Karpas-422 (cell line): Measurements from ENCODE around the gene MALRD1. TPM values are rescaled to one million over a fixed set of nuclear protein-coding genes. Genes with fewer than 3 reads are reported as not detected.

Source experiments
- DNase-seq: peaks from one replicate; pipeline ENCODE4 v3.0.0-alpha.2; 2015
- H2AFZ ChIP-seq: fragments of 200-600 bp; sonication (generic); 2 replicates; pipeline ENCODE4 v1.6.1; 2014; ENCODE audit warnings: antibody characterized with exemption, low read length, mixed read lengths
- H3K27ac ChIP-seq: fragments of 200-600 bp; sonication (generic); 2 replicates; pipeline ENCODE4 v1.5.1; 2014; ENCODE audit warnings: mild to moderate bottlenecking, low read length, moderate library complexity
- H3K27me3 ChIP-seq: fragments of 200-600 bp; sonication (generic); 2 replicates; pipeline ENCODE4 v1.6.1; 2014; ENCODE audit warnings: low read length, mixed read lengths
- H3K36me3 ChIP-seq: fragments of 200-600 bp; sonication (generic); 2 replicates; pipeline ENCODE4 v1.6.1; 2014; ENCODE audit warnings: low read length, mixed read lengths; ENCODE audit not compliant: insufficient read depth
- H3K4me1 ChIP-seq: fragments of 200-600 bp; sonication (generic); 2 replicates; pipeline ENCODE4 v1.6.1; 2014; ENCODE audit warnings: mild to moderate bottlenecking, low read length, mixed read lengths
- H3K4me2 ChIP-seq: fragments of 200-600 bp; sonication (generic); 2 replicates; pipeline ENCODE4 v1.6.1; 2014; ENCODE audit warnings: low read length, low read depth, mild to moderate bottlenecking; ENCODE audit not compliant: poor library complexity, severe bottlenecking
- H3K4me3 ChIP-seq: fragments of 200-600 bp; sonication (generic); 2 replicates; pipeline ENCODE4 v1.5.1; 2014; ENCODE audit warnings: mild to moderate bottlenecking, antibody characterized with exemption, low read length, mixed read lengths
- H3K79me2 ChIP-seq: fragments of 200-600 bp; sonication (generic); 2 replicates; pipeline ENCODE4 v1.6.1; 2014; ENCODE audit warnings: mild to moderate bottlenecking, low read length, mixed read lengths
- H3K9ac ChIP-seq: fragments of 200-600 bp; sonication (generic); 2 replicates; pipeline ENCODE4 v1.6.0; 2014; ENCODE audit warnings: low read length
- H3K9me2 ChIP-seq: fragments of 200-600 bp; sonication (generic), shearing (Covaris generic); replicated peaks from 2 replicates; pipeline ENCODE4 v1.6.0; 2014; ENCODE audit warnings: mild to moderate bottlenecking, low read length, moderate library complexity; ENCODE audit not compliant: insufficient read depth
- H3K9me3 ChIP-seq: fragments of 300-700, 200-600 bp; sonication (generic); 2 replicates; pipeline ENCODE4 v1.6.1; 2014; ENCODE audit warnings: low read length, mixed read lengths
- H4K20me1 ChIP-seq: fragments of 200-600 bp; sonication (generic); 2 replicates; pipeline ENCODE4 v1.6.1; 2014; ENCODE audit warnings: mild to moderate bottlenecking, antibody characterized with exemption, low read length, low read depth; ENCODE audit not compliant: insufficient read depth
- total RNA-seq: library from RNA; depleted of rRNA; stranded (reverse); fragments of >200 nt; shearing (Covaris generic); gene quantifications from 2 replicates; pipeline ENCODE4 v1.2.3, GENCODE V29; 2014; ENCODE audit warnings: low replicate concordance

Gene MALRD1
- total RNA-seq, 1 experiment from 2014 or later: not detected

GRCh38 chr10:19576576-19576975, 528.0 kb downstream of the MALRD1 start:
- no peak for DNase-seq
- peaks cover 4% of the 10 kb centered on the region for H3K9me3 ChIP-seq
- H3K4me1 ChIP-seq: no peaks in the 10 kb centered on the region
- H3K27me3 ChIP-seq: no peaks in the 10 kb centered on the region
- no peaks in the 10 kb centered on the region for H3K9me2 ChIP-seq
- no peaks in the 10 kb centered on the region for H3K36me3 ChIP-seq
- no peaks in the 10 kb centered on the region for H4K20me1 ChIP-seq
- no peaks in the 10 kb centered on the region for H3K79me2 ChIP-seq
- H3K27ac ChIP-seq: no peak overlapping the region
- H2AFZ ChIP-seq: no peak overlapping the region
- no peak overlapping the region for H3K4me2 ChIP-seq
- no peak overlapping the region for H3K4me3 ChIP-seq
- H3K9ac ChIP-seq: no peak overlapping the region

- DNase-seq: no peak
- Histone ChIP-seq H2AFZ (no peak overlapping the region), H3K9me2 (no peaks in the 10 kb centered on the region), H4K20me1 (no peaks in the 10 kb centered on the region), H3K9ac (no peak overlapping the region), H3K4me3 (no peak overlapping the region), H3K27me3 (no peaks in the 10 kb centered on the region), H3K9me3 (peaks cover 4% of the 10 kb centered on the region), H3K27ac (no peak overlapping the region), H3K36me3 (no peaks in the 10 kb centered on the region), H3K79me2 (no peaks in the 10 kb centered on the region), H3K4me2 (no peak overlapping the region), H3K4me1 (no peaks in the 10 kb centered on the region)
These were observed 528.8 kb downstream of the MALRD1 start for GRCh38 chr10:19577381-19577780.

GRCh38 chr10:19577807-19578206, 529.2 kb downstream of the MALRD1 start:
- no peaks in the 10 kb centered on the region for H3K4me1 ChIP-seq
- H3K27me3 ChIP-seq: no peaks in the 10 kb centered on the region
- H4K20me1 ChIP-seq: no peaks in the 10 kb centered on the region
- H3K79me2 ChIP-seq: no peaks in the 10 kb centered on the region
- H3K9ac ChIP-seq: no peak overlapping the region
- H3K4me2 ChIP-seq: no peak overlapping the region
- H3K9me2 ChIP-seq: no peaks in the 10 kb centered on the region
- H3K9me3 ChIP-seq: peaks cover 4% of the 10 kb centered on the region
- no peaks in the 10 kb centered on the region for H3K36me3 ChIP-seq
- H2AFZ ChIP-seq: no peak overlapping the region
- no peak for DNase-seq
- no peak overlapping the region for H3K27ac ChIP-seq
- no peak overlapping the region for H3K4me3 ChIP-seq

- no peak overlapping the region for H3K9ac ChIP-seq
- H3K36me3 ChIP-seq: no peaks in the 10 kb centered on the region
- no peak for DNase-seq
- no peaks in the 10 kb centered on the region for H3K9me2 ChIP-seq
- no peak overlapping the region for H2AFZ ChIP-seq
- no peak overlapping the region for H3K4me3 ChIP-seq
- no peak overlapping the region for H3K27ac ChIP-seq
- H4K20me1 ChIP-seq: no peaks in the 10 kb centered on the region
- no peaks in the 10 kb centered on the region for H3K79me2 ChIP-seq
- no peak overlapping the region for H3K4me2 ChIP-seq
- no peaks in the 10 kb centered on the region for H3K27me3 ChIP-seq
- no peaks in the 10 kb centered on the region for H3K4me1 ChIP-seq
- H3K9me3 ChIP-seq: peaks cover 4% of the 10 kb centered on the region
These were observed 530.0 kb downstream of the MALRD1 start for GRCh38 chr10:19578571-19578970.

- no peak overlapping the region for H2AFZ ChIP-seq
- no peak overlapping the region for H3K9ac ChIP-seq
- no peak overlapping the region for H3K4me2 ChIP-seq
- no peaks in the 10 kb centered on the region for H3K79me2 ChIP-seq
- H3K9me2 ChIP-seq: no peaks in the 10 kb centered on the region
- H3K9me3 ChIP-seq: no peaks in the 10 kb centered on the region; the same call in 1 of the 2 replicates
- no peak for DNase-seq
- no peaks in the 10 kb centered on the region for H3K27me3 ChIP-seq
- no peak overlapping the region for H3K4me3 ChIP-seq
- H4K20me1 ChIP-seq: no peaks in the 10 kb centered on the region
- no peak overlapping the region for H3K27ac ChIP-seq
- no peaks in the 10 kb centered on the region for H3K36me3 ChIP-seq
- H3K4me1 ChIP-seq: no peaks in the 10 kb centered on the region
These were observed 531.4 kb downstream of the MALRD1 start for GRCh38 chr10:19579761-19580545.

- no peak overlapping the region for H2AFZ ChIP-seq
- no peak overlapping the region for H3K4me3 ChIP-seq
- no peak for DNase-seq
- H3K9me2 ChIP-seq: no peaks in the 10 kb centered on the region
- H3K27me3 ChIP-seq: no peaks in the 10 kb centered on the region
- H3K4me2 ChIP-seq: no peak overlapping the region
- H3K9ac ChIP-seq: no peak overlapping the region
- H3K27ac ChIP-seq: no peak overlapping the region
- H3K9me3 ChIP-seq: no peaks in the 10 kb centered on the region
- H3K79me2 ChIP-seq: no peaks in the 10 kb centered on the region
- H3K4me1 ChIP-seq: no peaks in the 10 kb centered on the region
- H4K20me1 ChIP-seq: no peaks in the 10 kb centered on the region
- no peaks in the 10 kb centered on the region for H3K36me3 ChIP-seq
These were observed 532.1 kb downstream of the MALRD1 start for GRCh38 chr10:19580691-19581090.

- Histone ChIP-seq H3K9me3 (peaks cover 11% of the 10 kb centered on the region; the same call in 1 of the 2 replicates), H4K20me1 (no peaks in the 10 kb centered on the region), H3K4me3 (no peak overlapping the region), H3K4me1 (no peaks in the 10 kb centered on the region), H3K27me3 (no peaks in the 10 kb centered on the region), H3K27ac (no peak overlapping the region), H3K4me2 (no peak overlapping the region), H2AFZ (no peak overlapping the region), H3K36me3 (no peaks in the 10 kb centered on the region), H3K9ac (no peak overlapping the region), H3K79me2 (no peaks in the 10 kb centered on the region), H3K9me2 (no peaks in the 10 kb centered on the region)
- no peak for DNase-seq
These were observed 540.0 kb downstream of the MALRD1 start for GRCh38 chr10:19588608-19589007.

- DNase-seq: no peak
- Histone ChIP-seq H3K4me3 (no peak overlapping the region), H3K9ac (no peak overlapping the region), H3K27ac (no peak overlapping the region), H3K9me3 (peaks cover 16% of the 10 kb centered on the region), H3K27me3 (no peaks in the 10 kb centered on the region), H3K4me2 (no peak overlapping the region), H4K20me1 (no peaks in the 10 kb centered on the region), H3K36me3 (no peaks in the 10 kb centered on the region), H3K9me2 (no peaks in the 10 kb centered on the region), H2AFZ (no peak overlapping the region), H3K4me1 (no peaks in the 10 kb centered on the region), H3K79me2 (no peaks in the 10 kb centered on the region)
These were observed 543.7 kb downstream of the MALRD1 start for GRCh38 chr10:19592276-19592675.
